ENCODE measurements around the gene SZRD1. TPM values are rescaled to one million over a fixed set of nuclear protein-coding genes. Genes with fewer than 3 reads are reported as not detected.

Gene SZRD1
- total RNA-seq, 3 donors from 2014 or later, result 59.0 to 77.4 (median 61.3) TPM

GRCh38 chr1:16349847-16350406 lies 17.1 kb upstream of the SZRD1 start:
- intact Hi-C loops (cut with DNase I; ENCODE audit: low total_unique reads), result no loop called here
- no peaks in the 10 kb centered on the region for H3K9me3 ChIP-seq
- H3K27me3 ChIP-seq, result no peaks in the 10 kb centered on the region
- TF ChIP-seq POLR2AphosphoS5 (IDR thresholded peaks at IDR 0.05), result no peak
- no peak for TF ChIP-seq CTCF (IDR thresholded peaks at IDR 0.05)
- TF ChIP-seq POLR2A (IDR thresholded peaks at IDR 0.05), result no peak
- no peak overlapping the region for H3K4me3 ChIP-seq
- peaks cover 3 to 5% of the 10 kb centered on the region in 2 donors for H3K4me1 ChIP-seq
- DNase-seq (ENCODE audit: low spot score in 2 of 2), result no peak
- H3K27ac ChIP-seq, result no peak overlapping the region
- H3K36me3 ChIP-seq, result no peaks in the 10 kb centered on the region

- peak overlapping the region; percentile 87 to 94 for H3K27ac ChIP-seq
- no peak for TF ChIP-seq POLR2AphosphoS5 (IDR thresholded peaks at IDR 0.05)
- TF ChIP-seq CTCF (IDR thresholded peaks at IDR 0.05), result no peak
- no peak for TF ChIP-seq POLR2A (IDR thresholded peaks at IDR 0.05)
- no peaks in the 10 kb centered on the region for H3K9me3 ChIP-seq
- no peaks in the 10 kb centered on the region for H3K36me3 ChIP-seq
- DNase-seq (ENCODE audit: low spot score in 2 of 2), result no peak
- no peaks in the 10 kb centered on the region for H3K27me3 ChIP-seq
- H3K4me1 ChIP-seq, result peaks cover 3 to 5% of the 10 kb centered on the region in 2 donors
- H3K4me3 ChIP-seq, result peak overlapping the region; percentile 68 to 96 (median 78)
- intact Hi-C loops (cut with DNase I; ENCODE audit: low total_unique reads), result no loop called here
Measured at GRCh38 chr1:16351456-16351993, 15.5 kb upstream of the SZRD1 start.

- peak in 1 of 3 donors; percentile 43 for TF ChIP-seq CTCF (IDR thresholded peaks at IDR 0.05)
- peak; percentile 9 for TF ChIP-seq POLR2A (IDR thresholded peaks at IDR 0.05)
- TF ChIP-seq POLR2AphosphoS5 (IDR thresholded peaks at IDR 0.05), result peak; percentile 28 to 68 (median 60)
- Histone ChIP-seq H3K4me1 (peaks cover 3 to 5% of the 10 kb centered on the region in 2 donors), H3K27me3 (no peaks in the 10 kb centered on the region), H3K4me3 (peak within 1 kb of the TSS; percentile 68 to 96 (median 78)), H3K9me3 (no peaks in the 10 kb centered on the region), H3K36me3 (no peaks in the 10 kb centered on the region), H3K27ac (peak within 1 kb of the TSS; percentile 87 to 94)
- intact Hi-C loops (cut with DNase I; ENCODE audit: low total_unique reads), result no loop called here
- DNase-seq (ENCODE audit: low spot score in 2 of 2), result peak; percentile 87
Measured at GRCh38 chr1:16351994-16352841, 14.8 kb upstream of the SZRD1 start, which contains the start of gene FBXO42. TSS of gene FBXO42 (minus strand) at chr1:16352480. CDS start at chr1:16315418, 37,062 bp downstream.

GRCh38 chr1:16352842-16353535 lies 14.1 kb upstream of the SZRD1 start:
- Histone ChIP-seq H3K4me3 (peak overlapping the region; percentile 68 to 96 (median 78)), H3K4me1 (peaks cover 3 to 5% of the 10 kb centered on the region in 2 donors), H3K36me3 (no peaks in the 10 kb centered on the region), H3K27me3 (no peaks in the 10 kb centered on the region), H3K27ac (peak overlapping the region; percentile 87 to 94), H3K9me3 (no peaks in the 10 kb centered on the region)
- intact Hi-C loops (cut with DNase I; ENCODE audit: low total_unique reads), result no loop called here
- TF ChIP-seq POLR2AphosphoS5 (IDR thresholded peaks at IDR 0.05), result no peak
- no peak for TF ChIP-seq CTCF (IDR thresholded peaks at IDR 0.05)
- TF ChIP-seq POLR2A (IDR thresholded peaks at IDR 0.05), result no peak
- no peak for DNase-seq (ENCODE audit: low spot score in 2 of 2)

Measured in breast epithelium (tissue), 4 donors.